HL-60/S4 treated with phorbol 12-myristate 13-acetate at 8.2 ng/mL for 4 days and 3 days (cell line): ENCODE measurements around the gene ACP5.
"Not testable (repeated sequence)": the region's sequence is repeated elsewhere in the genome, so short reads cannot be mapped to it uniquely, and the experiment has no call there.

ENCODE experiments used
- in situ Hi-C: fragments of 300-500 bp; cut with MboI; formaldehyde crosslinking; loops from 2 replicates; pipeline ENCODE4 v1.15.0; 2022; ENCODE audit warnings: low sequenced_read_pairs

ACP5 gene

GRCh38 chr19:11577451-11578257 is at the start of gene ACP5:
ACP5 (minus strand) TSS chr19:11577645; CDS start chr19:11577317, 328 bp downstream.
- in situ Hi-C loops: loop anchor here (25.0 kb wide), 1 partner anchor 1085 kb away; the partner anchor contains the start of genes MAN2B1 and WDR83

- in situ Hi-C loops: no loop called here
These were observed 48.8 kb upstream of the ACP5 start for GRCh38 chr19:11626252-11626651.

DNA sequence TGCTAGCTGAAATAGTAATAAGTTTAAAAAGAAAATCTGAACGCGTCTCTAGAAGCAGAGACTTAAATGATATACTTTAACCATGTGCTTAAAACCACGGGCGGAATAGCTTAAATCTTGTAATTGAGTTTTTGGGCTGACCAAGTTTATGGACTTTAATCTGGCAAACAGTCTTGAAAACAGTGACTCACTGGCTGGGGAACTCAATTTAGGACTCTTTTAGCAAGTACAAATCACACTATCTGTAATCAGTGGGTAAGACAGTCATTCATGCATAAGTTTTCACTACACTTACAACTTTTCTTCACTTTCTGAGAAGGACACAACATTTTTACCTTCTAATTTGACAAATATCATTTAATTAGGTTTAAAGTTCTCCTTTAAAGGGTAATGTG is 46.6 kb upstream of the ACP5 start:
- in situ Hi-C loops: no loop called here

- in situ Hi-C loops: not testable (repeated sequence)
These were observed 45.0 kb upstream of the ACP5 start for GRCh38 chr19:11622401-11622800.

DNA sequence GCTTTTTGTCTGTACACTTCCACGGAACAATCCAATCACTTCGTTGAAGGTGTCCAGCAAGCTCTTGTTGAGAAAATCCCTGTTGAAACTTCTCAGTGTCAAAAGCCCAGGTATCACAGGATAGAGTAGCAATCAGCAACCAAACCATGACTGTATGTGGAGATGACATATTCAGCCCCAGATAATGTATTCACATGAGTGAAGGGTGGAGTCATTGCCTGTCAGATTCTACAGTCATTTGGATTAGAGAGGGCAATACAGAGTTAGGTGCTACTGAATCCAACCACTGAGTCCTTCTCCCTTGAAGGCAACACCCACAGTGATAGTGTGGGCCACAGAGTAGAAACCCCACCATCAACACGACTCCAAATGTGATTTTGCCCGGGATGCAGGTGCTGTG is 43.1 kb upstream of the ACP5 start:
- in situ Hi-C loops: no loop called here

DNA sequence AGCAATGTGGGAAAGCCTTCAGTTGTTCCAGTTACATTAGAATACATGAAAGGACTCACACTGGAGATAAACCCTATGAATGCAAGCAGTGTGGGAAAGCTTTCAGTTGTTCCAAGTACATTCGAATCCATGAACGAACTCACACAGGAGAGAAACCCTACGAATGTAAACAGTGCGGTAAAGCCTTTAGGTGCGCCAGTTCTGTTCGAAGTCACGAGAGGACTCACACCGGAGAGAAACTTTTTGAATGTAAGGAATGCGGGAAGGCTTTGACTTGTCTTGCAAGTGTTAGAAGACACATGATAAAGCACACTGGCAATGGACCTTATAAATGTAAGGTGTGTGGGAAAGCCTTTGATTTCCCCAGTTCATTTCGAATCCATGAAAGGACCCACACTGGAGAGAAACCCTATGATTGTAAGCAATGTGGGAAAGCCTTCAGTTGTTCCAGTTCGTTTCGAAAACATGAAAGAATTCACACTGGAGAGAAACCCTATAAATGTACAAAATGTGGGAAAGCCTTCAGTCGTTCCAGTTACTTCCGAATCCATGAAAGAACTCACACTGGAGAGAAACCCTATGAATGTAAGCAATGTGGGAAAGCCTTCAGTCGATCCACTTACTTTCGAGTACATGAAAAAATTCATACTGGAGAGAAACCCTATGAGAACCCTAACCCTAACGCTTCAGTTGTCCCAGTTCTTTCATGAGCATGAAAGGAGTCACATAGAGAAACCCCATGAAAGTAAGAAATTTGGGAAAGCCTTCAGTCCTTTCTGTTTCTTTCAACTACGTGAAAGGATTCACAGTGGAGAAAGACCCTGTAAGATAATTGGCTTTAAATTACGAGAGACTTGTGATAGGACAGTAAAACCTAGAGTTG is 40.0 kb upstream of the ACP5 start:
- in situ Hi-C loops: no loop called here

- in situ Hi-C loops: no loop called here
These were observed 35.5 kb upstream of the ACP5 start for GRCh38 chr19:11612816-11613511.

GRCh38 chr19:11611730-11612129 is 34.3 kb upstream of the ACP5 start:
- in situ Hi-C loops: no loop called here

DNA sequence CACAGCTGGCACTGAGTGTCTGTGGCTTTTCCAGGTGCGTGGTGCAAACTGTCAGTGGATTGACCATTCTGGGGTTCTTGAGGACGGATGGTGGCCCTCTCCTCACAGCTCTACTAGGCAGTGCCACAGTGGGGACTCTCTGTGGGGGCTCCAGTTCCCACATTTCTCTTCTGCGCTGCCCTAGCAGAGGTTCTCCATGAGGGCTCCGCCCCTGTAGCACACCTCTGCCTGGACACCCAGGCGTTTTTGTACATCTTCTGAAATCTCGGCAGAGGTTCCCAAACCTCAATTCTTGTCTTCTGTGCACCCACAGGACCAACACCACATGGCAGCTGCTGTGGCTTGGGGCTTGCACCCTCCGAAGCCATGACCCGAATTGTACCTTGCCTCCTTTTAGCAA is 29.0 kb upstream of the ACP5 start:
- in situ Hi-C loops: no loop called here

GRCh38 chr19:11599704-11600103 is 22.3 kb upstream of the ACP5 start:
- in situ Hi-C loops: loop anchor here (25.0 kb wide), 1 partner anchor 1063 kb away; the partner anchor contains the start of genes MAN2B1 and WDR83

GRCh38 chr19:11598746-11599145 is 21.3 kb upstream of the ACP5 start:
- in situ Hi-C loops: loop anchor here (25.0 kb wide), 1 partner anchor 1064 kb away; the partner anchor contains the start of genes MAN2B1 and WDR83

DNA sequence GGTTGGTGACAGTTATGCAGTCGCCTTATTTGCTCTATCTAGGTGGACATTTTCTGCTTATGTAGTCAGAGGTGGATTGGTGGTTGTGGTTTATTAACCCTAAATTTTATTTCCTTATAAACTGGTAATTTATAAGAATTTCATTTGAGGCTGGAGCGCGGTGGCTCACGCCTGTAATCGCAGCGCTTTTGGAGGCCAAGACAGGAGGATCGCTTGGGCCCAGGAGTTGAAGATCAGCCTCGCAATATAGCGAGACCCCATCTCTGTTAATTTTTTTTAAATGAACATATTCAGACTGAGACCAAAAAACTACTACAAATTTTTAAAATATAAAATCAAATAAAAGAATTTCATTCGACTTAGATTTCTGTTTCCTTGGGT is 20.6 kb upstream of the ACP5 start:
- in situ Hi-C loops: loop anchor here (25.0 kb wide), 1 partner anchor 1064 kb away; the partner anchor contains the start of genes MAN2B1 and WDR83

GRCh38 chr19:11597202-11598102 is 20.0 kb upstream of the ACP5 start, which contains the start of gene ZNF627:
ZNF627 (plus strand) TSS chr19:11597483; CDS start chr19:11597628, 145 bp downstream.
- in situ Hi-C loops: loop anchor here (25.0 kb wide), 1 partner anchor 1065 kb away; the partner anchor contains the start of genes MAN2B1 and WDR83

DNA sequence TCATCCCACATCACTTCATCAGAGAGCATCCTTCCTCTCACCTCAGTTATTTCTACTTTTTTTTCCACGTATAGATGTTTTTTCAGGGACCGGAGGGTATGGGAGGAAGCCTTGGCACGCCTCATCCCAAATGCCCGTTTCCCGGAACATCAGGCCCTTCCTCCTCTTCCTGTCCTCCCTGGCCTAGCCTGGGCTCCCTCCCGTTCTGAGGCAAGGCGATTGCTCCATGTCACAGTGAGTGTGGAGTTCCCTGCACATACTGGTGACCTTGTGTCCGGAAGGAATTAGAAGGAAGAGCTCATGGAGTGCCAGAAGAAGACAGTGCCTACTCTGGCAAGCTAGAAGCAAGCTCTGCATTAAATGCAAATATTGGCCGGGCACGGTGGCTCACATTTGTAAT is 18.7 kb upstream of the ACP5 start:
- in situ Hi-C loops: loop anchor here (25.0 kb wide), 1 partner anchor 1066 kb away; the partner anchor contains the start of genes MAN2B1 and WDR83

DNA sequence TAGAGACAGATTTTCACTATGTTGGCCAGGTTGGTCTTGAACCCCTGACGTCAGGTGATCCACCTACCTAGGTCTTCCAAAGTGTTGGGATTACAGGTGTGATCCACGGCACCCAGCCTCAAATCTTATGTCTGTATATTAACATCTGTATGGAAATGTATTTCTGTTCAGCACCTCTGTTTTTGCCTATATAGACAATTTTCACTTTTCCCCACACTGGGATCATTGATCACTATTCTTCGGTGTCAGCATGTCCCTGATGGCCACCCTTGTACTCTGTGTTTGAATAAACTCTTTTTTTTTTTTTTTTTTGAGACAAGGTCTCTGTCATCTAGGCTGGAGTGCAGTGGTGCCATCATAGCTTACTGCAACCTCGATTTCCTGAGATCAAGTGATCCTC is 16.6 kb upstream of the ACP5 start:
- in situ Hi-C loops: loop anchor here (25.0 kb wide), 1 partner anchor 1068 kb away; the partner anchor contains the start of genes MAN2B1 and WDR83

- in situ Hi-C loops: loop anchor here (25.0 kb wide), 1 partner anchor 1074 kb away; the partner anchor contains the start of genes MAN2B1 and WDR83
These were observed 10.7 kb upstream of the ACP5 start for GRCh38 chr19:11587975-11588631.

GRCh38 chr19:11587302-11587974 is 10.0 kb upstream of the ACP5 start:
- in situ Hi-C loops: loop anchor here (25.0 kb wide), 1 partner anchor 1075 kb away; the partner anchor contains the start of genes MAN2B1 and WDR83

GRCh38 chr19:11586331-11586730 is 8.9 kb upstream of the ACP5 start:
- in situ Hi-C loops: loop anchor here (25.0 kb wide), 1 partner anchor 1076 kb away; the partner anchor contains the start of genes MAN2B1 and WDR83
